GM18858 (cell line): ENCODE data around the gene PCNA.

Experiments used
- ATAC-seq: cut with Tn5 transposase; IDR thresholded peaks from one replicate; pipeline ENCODE4 v1.9.1; 2021; ENCODE audit not compliant: unreplicated experiment

PCNA gene

GRCh38 chr20:5119435-5120184, at the start of gene PCNA:
PCNA (minus strand) TSS chr20:5119958; CDS start chr20:5119798, 160 bp downstream.
- peak; percentile 86 for ATAC-seq

GRCh38 chr20:5168651-5169396, 49.1 kb upstream of the PCNA start:
- ATAC-seq, result no peak

GRCh38 chr20:5164645-5165625, 45.2 kb upstream of the PCNA start:
- no peak for ATAC-seq

GRCh38 chr20:5161536-5162164, 41.9 kb upstream of the PCNA start:
- ATAC-seq, result no peak

GRCh38 chr20:5160882-5161281, 41.1 kb upstream of the PCNA start:
- ATAC-seq, result no peak

GRCh38 chr20:5159928-5160327, 40.2 kb upstream of the PCNA start:
- no peak for ATAC-seq

GRCh38 chr20:5156675-5157448, 37.1 kb upstream of the PCNA start:
- ATAC-seq, result no peak

GRCh38 chr20:5155404-5155803, 35.6 kb upstream of the PCNA start:
- no peak for ATAC-seq

GRCh38 chr20:5154543-5154925, 34.8 kb upstream of the PCNA start:
- no peak for ATAC-seq

- ATAC-seq, result no peak
Observed at GRCh38 chr20:5153612-5154542, 34.1 kb upstream of the PCNA start.

- ATAC-seq, result no peak
Observed at GRCh38 chr20:5153152-5153467, 33.4 kb upstream of the PCNA start.

- ATAC-seq, result no peak
Observed at GRCh38 chr20:5150226-5151076, 30.7 kb upstream of the PCNA start.

- ATAC-seq, result no peak
Observed at GRCh38 chr20:5149892-5150225, 30.1 kb upstream of the PCNA start.

- ATAC-seq, result no peak
Observed at GRCh38 chr20:5148581-5148980, 28.8 kb upstream of the PCNA start.

GRCh38 chr20:5146871-5147592, 27.3 kb upstream of the PCNA start:
- ATAC-seq, result no peak

GRCh38 chr20:5146099-5146668, 26.4 kb upstream of the PCNA start:
- no peak for ATAC-seq

GRCh38 chr20:5145365-5146098, 25.8 kb upstream of the PCNA start:
- no peak for ATAC-seq
